Heart right ventricle (tissue), 16 donors: ENCODE measurements around the gene LILRB5. TPM values are rescaled to one million over a fixed set of nuclear protein-coding genes. Genes with fewer than 3 reads are reported as not detected.

Experiments
- ATAC-seq, 8 donors: fragments of 200-7000 bp; cut with Tn5 transposase; one replicate each; pipeline ENCODE4 v1.9.1; 2020; ENCODE audit warnings: mild to moderate bottlenecking in 8 of 8, moderate library complexity in 8 of 8, moderate number of reproducible peaks in 1 of 8
- DNase-seq, 2 donors: peaks; one replicate each; pipeline ENCODE4 v3.0.0-alpha.2; 2020
- H3K27ac ChIP-seq, 10 donors: fragments of 200-600 bp; sonication (generic) in 2 of 10; one replicate each; pipeline versions ENCODE4 v1.5.0 to v1.8.0; 2020 to 2022; ENCODE audit warnings: mild to moderate bottlenecking in 3 of 10
- H3K27me3 ChIP-seq, 7 donors: fragments of 200-600 bp; one replicate each; pipeline ENCODE4 v1.8.0; 2021 to 2022; ENCODE audit warnings: mild to moderate bottlenecking in 2 of 7
- H3K36me3 ChIP-seq, 9 donors: fragments of 200-600 bp; sonication (generic) in 1 of 9; one replicate each; pipeline versions ENCODE4 v1.5.0 to v1.8.0; 2020 to 2022; ENCODE audit warnings: mild to moderate bottlenecking in 2 of 9
- H3K4me1 ChIP-seq, 9 donors: fragments of 200-600 bp; sonication (generic) in 1 of 9; one replicate each; pipeline versions ENCODE4 v1.5.0 to v1.8.0; 2020 to 2022; ENCODE audit warnings: mild to moderate bottlenecking in 4 of 9
- H3K4me3 ChIP-seq, 10 donors: fragments of 200-600 bp; sonication (generic) in 2 of 10; one replicate each; pipeline versions ENCODE4 v1.5.0 to v1.8.0; 2020 to 2022; ENCODE audit warnings: mild to moderate bottlenecking in 7 of 10, moderate library complexity in 2 of 10
- H3K9me3 ChIP-seq, 11 donors: fragments of 200-600 bp in 10 of 11; sonication (generic) in 2 of 11; one replicate each; pipeline versions ENCODE4 v1.5.0 to v1.8.0; 2013 to 2022; ENCODE audit warnings: mild to moderate bottlenecking in 2 of 11, control low read depth in 1 of 11, moderate library complexity in 1 of 11
- WGBS, 2 donors: extraction: QIAGEN DNeasy Blood & Tissue Kit; methylation state at CpG; one replicate each; pipeline ENCODE4 v1.1.7; 2013; ENCODE audit warnings: inconsistent platforms in 1 of 2; 5-methylcytosine and 5-hydroxymethylcytosine counted together
- intact Hi-C, 10 donors: fragments of 100-400 bp; cut with DNase I; formaldehyde crosslinking; loops; one replicate each; pipeline versions ENCODE4 v1.11.1 to v1.14.2; 2022
- long read RNA-seq, 3 donors: library from polyadenylated mRNA; unstranded; transcript quantifications; one replicate each; pipeline ENCODE4 v2.0.0, GENCODE V29; 2020 to 2021
- polyA plus RNA-seq, 2 donors: library from polyadenylated mRNA; stranded (reverse); fragments of 200-250 nt; gene quantifications; one replicate each; pipeline ENCODE4 v1.2.3, GENCODE V29; 2013
- total RNA-seq, 10 donors: library from RNA; stranded (reverse); fragmentation: NEBNext Ultra II Directional in 3 of 10; extraction: Animal tissue kit (Norgen Biotek cat#: 25700) in 3 of 10; gene quantifications; one replicate each; pipeline versions ENCODE4 v1.2.1 to v1.2.4, GENCODE V29; 2021 to 2023
- TF ChIP-seq, protein P1 (sequence below), 9 donors: fragments of 200-600 bp; sonication (generic) in 2 of 9; IDR thresholded peaks; one replicate each; pipeline versions ENCODE4 v1.5.0 to v1.8.0; 2021 to 2022; ENCODE audit warnings: antibody characterized with exemption in 9 of 9, mild to moderate bottlenecking in 5 of 9, moderate library complexity in 1 of 9
- donor health status: Arrhythmogenic right ventricular cardiomyopathy.
- donor health status: ischemic (EF 13 %, LVEDD 7.1; RV severe dilation, severe dysfunction).
- donor health status: healthy with polysubstance abuse.
- donor health status: DM: no; HTN: yes; CAD: no.
- donor health status: DM: no; HTN: no; CAD: no.
- donor health status: ischemic (EF 25% LVEDD 6.9; RV normal size, moderate dysfunction).
- donor health status: ischemic (EF 25% LVEDD 5.7; RV mildly dilated, moderate dysfunction).
- donor health status: healthy.
- donor health status: DM: yes; HTN: yes; CAD: no.
- donor health status: Ischemic cardiomyopathy.
- donor health status: ischemic (EF 35%, LVEDD 5.7; RV mildly dilated, moderate dysfunction).
- donor health status: nonischemic (EF 11% LVEDD 7.7; RV severe dilation, severe dysfunction).
- donor health status: DM: yes; HTN: yes; CAD: no.
- donor health status: PGD.
- donor health status: ischemic (EF 29% LVEDD 5.4; RV normal size, mild dysfunction).
- donor health status: nonischemic (EF 23%, LVEDD 6.1; RV moderate dilation, normal function).

Gene LILRB5
- total RNA-seq: 10 to 100 TPM in 2 of 10 donors, 1 to 10 TPM in 8; 1.6 to 10.6 (median 3.2) TPM
- polyA plus RNA-seq: 1 to 10 TPM; 1.8 to 9.1 TPM
- long read RNA-seq, donor 1, partial matches to known transcripts: 0 of 3 reads
- long read RNA-seq, donor 1, other reads (novel, unspliced or antisense): 3 of 3 reads
- long read RNA-seq, donor 2, partial matches to known transcripts: 3 of 7 reads
- long read RNA-seq, donor 2, other reads (novel, unspliced or antisense): 2 of 7 reads
- long read RNA-seq, donor 3, partial matches to known transcripts: 0 of 3 reads
- long read RNA-seq, donor 3, other reads (novel, unspliced or antisense): 2 of 3 reads

DNA sequence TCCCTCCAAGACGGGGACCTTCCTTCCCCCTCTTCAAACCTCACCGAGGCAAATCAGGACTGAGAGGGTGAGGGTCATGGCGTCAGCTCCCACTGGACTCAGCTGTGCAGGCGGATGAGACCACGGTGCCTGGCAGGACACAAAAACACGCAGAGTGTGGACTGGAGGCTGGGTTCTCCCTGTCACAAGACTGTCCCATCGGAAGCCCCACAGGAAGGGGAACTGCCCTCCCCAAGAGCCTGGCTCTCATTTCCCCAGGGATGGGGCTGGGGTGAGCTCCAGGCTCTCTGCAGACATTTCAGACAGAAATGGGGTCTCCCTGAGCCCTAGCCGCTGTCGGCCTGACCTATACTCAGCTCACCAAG, at the start of gene LILRB5:
Gene LILRB5 (minus strand): TSS at position 158 of the 365 bp plus-strand sequence. CDS start 80 bp downstream, at position 78.
- ATAC-seq (peak in 7 of 8 donors; percentile 47 to 76 (median 62)), DNase-seq (no peak)
- H3K27me3 ChIP-seq: peaks cover 0 to 60% (median 51%) of the 10 kb centered on the region in 7 donors
- no peaks in the 10 kb centered on the region for H3K9me3 ChIP-seq
- peaks cover 0 to 9% (median 0%) of the 10 kb centered on the region in 9 donors for H3K4me1 ChIP-seq
- 54 to 66% methylated on average over 9 of the region's 9 CpGs for WGBS, 2 donors
- H3K36me3 ChIP-seq: no peaks in the 10 kb centered on the region
- H3K27ac ChIP-seq: peak within 1 kb of the TSS in 4 of 10 donors; percentile 34 to 75 (median 46)
- intact Hi-C loops: no loop called here
- H3K4me3 ChIP-seq: peak within 1 kb of the TSS in 6 of 10 donors; percentile 2 to 47 (median 30)
- TF ChIP-seq, protein P1, sequence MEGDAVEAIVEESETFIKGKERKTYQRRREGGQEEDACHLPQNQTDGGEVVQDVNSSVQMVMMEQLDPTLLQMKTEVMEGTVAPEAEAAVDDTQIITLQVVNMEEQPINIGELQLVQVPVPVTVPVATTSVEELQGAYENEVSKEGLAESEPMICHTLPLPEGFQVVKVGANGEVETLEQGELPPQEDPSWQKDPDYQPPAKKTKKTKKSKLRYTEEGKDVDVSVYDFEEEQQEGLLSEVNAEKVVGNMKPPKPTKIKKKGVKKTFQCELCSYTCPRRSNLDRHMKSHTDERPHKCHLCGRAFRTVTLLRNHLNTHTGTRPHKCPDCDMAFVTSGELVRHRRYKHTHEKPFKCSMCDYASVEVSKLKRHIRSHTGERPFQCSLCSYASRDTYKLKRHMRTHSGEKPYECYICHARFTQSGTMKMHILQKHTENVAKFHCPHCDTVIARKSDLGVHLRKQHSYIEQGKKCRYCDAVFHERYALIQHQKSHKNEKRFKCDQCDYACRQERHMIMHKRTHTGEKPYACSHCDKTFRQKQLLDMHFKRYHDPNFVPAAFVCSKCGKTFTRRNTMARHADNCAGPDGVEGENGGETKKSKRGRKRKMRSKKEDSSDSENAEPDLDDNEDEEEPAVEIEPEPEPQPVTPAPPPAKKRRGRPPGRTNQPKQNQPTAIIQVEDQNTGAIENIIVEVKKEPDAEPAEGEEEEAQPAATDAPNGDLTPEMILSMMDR (IDR thresholded peaks at IDR 0.05): no peak

DNA sequence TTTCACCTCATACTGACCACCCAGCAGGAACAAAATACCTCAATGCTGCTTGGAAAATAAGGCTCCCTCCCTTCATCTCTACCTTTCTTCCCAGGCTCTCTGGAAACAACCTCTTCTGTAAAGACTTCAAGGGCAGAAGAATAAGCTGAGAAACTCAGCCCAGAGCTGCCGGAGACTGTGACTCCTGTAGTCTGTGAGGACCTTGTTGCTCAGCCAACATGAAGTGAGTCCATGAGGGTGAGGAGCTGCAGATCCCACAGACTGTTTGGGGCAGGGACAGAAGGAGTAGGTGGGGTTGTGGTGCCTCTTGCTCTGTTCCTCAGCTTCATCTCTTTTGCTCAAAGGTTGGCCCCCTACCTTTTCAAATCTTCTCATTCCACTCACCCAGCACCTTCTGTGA, 48.1 kb upstream of the LILRB5 start:
- Histone ChIP-seq H3K9me3 (no peaks in the 10 kb centered on the region), H3K36me3 (no peaks in the 10 kb centered on the region), H3K4me3 (no peak overlapping the region), H3K4me1 (peaks cover 0 to 43% (median 0%) of the 10 kb centered on the region in 9 donors), H3K27ac (no peak overlapping the region), H3K27me3 (peaks cover 0 to 28% (median 14%) of the 10 kb centered on the region in 7 donors)
- DNase-seq (no peak), ATAC-seq (no peak)
- intact Hi-C loops: no loop called here
- TF ChIP-seq, protein P1 (IDR thresholded peaks at IDR 0.05): no peak
- WGBS, 2 donors: 71 to 78% methylated on average over 1 of the region's 1 CpG

DNA sequence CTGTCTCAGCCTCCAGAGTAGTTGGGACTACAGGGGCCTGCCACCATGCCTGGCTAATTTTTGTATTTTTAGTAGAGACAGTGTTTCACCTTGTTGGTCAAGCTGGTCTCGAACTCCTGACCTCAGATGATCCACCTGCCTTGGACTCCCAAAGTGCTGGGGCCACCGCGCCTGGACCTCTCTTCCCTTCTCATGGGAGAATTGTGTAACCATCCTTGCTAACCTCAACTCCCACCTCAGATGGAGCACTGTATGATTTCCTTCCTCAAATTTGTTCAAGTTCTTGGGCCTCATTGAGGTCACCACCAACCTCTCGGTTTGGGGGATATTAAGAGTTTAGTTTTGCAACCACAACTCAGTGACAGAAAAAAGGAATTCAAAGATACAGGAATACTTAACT, 45.2 kb upstream of the LILRB5 start:
- ATAC-seq (peak in 4 of 8 donors; percentile 49 to 64 (median 56)), DNase-seq (no peak)
- Histone ChIP-seq H3K9me3 (no peaks in the 10 kb centered on the region), H3K27ac (peak overlapping the region in 1 of 10 donors; percentile 69), H3K4me3 (no peak overlapping the region), H3K36me3 (no peaks in the 10 kb centered on the region), H3K4me1 (peaks cover 0 to 44% (median 0%) of the 10 kb centered on the region in 9 donors), H3K27me3 (peaks cover 0 to 36% (median 13%) of the 10 kb centered on the region in 7 donors)
- TF ChIP-seq, protein P1 (IDR thresholded peaks at IDR 0.05): no peak
- 62 to 68% methylated on average over 4 of the region's 4 CpGs for WGBS, 2 donors
- intact Hi-C loops: no loop called here

DNA sequence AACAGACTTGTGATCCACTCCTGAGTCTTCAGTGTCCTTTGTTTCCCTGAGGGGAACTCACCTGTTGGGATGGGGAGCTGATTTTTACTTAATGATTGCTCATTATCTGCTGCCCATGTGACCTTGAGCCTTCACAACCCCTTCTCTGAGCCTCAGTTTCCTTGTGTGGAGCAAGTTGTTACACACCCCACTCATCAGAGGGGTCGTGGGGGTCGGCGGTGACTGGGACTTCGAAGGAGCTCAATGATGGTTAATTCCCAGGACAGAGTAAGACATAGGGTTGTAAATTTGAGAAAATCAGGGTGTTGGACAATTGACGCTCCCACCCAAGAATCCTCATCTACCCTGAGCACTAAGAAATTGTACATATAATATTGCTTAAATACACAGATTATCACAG, 42.4 kb upstream of the LILRB5 start:
- Histone ChIP-seq H3K4me1 (peaks cover 0 to 32% (median 0%) of the 10 kb centered on the region in 9 donors), H3K27ac (no peak overlapping the region), H3K9me3 (no peaks in the 10 kb centered on the region), H3K36me3 (no peaks in the 10 kb centered on the region), H3K27me3 (peaks cover 0 to 25% (median 3%) of the 10 kb centered on the region in 7 donors), H3K4me3 (no peak overlapping the region)
- intact Hi-C loops: no loop called here
- ATAC-seq (no peak), DNase-seq (no peak)
- 85 to 89% methylated on average over 5 of the region's 5 CpGs for WGBS, 2 donors
- TF ChIP-seq, protein P1 (IDR thresholded peaks at IDR 0.05): no peak
